ENCODE results near the gene VTCN1.

GRCh38 chr1:117101334-117101733, 109.4 kb downstream of the VTCN1 start:
- TF ChIP-seq, protein P1, sequence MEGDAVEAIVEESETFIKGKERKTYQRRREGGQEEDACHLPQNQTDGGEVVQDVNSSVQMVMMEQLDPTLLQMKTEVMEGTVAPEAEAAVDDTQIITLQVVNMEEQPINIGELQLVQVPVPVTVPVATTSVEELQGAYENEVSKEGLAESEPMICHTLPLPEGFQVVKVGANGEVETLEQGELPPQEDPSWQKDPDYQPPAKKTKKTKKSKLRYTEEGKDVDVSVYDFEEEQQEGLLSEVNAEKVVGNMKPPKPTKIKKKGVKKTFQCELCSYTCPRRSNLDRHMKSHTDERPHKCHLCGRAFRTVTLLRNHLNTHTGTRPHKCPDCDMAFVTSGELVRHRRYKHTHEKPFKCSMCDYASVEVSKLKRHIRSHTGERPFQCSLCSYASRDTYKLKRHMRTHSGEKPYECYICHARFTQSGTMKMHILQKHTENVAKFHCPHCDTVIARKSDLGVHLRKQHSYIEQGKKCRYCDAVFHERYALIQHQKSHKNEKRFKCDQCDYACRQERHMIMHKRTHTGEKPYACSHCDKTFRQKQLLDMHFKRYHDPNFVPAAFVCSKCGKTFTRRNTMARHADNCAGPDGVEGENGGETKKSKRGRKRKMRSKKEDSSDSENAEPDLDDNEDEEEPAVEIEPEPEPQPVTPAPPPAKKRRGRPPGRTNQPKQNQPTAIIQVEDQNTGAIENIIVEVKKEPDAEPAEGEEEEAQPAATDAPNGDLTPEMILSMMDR (IDR thresholded peaks at IDR 0.05; ENCODE audit: poor library complexity, severe bottlenecking), result no peak
- TF ChIP-seq EZH2 (IDR thresholded peaks at IDR 0.05; ENCODE audit: borderline replicate concordance, insufficient read depth, low read length, poor library complexity, severe bottlenecking), result no peak
- no peak for TF ChIP-seq POLR2AphosphoS5 (IDR thresholded peaks at IDR 0.05)
- TF ChIP-seq REST (IDR thresholded peaks at IDR 0.05; ENCODE audit: borderline replicate concordance), result no peak
- no peak for TF ChIP-seq TAF1 (IDR thresholded peaks at IDR 0.05; ENCODE audit: low read depth)
- no peak for TF ChIP-seq RAD21 (conservative IDR thresholded peaks at IDR 0.05)
- no peak for TF ChIP-seq SMC3 (conservative IDR thresholded peaks at IDR 0.05; ENCODE audit: poor library complexity)
- no peak for TF ChIP-seq EP300 (conservative IDR thresholded peaks at IDR 0.05; ENCODE audit: poor library complexity, severe bottlenecking)

Measured in neural cell (in vitro differentiated cells).